Regular cardiac myocyte (primary cell): Measurements from ENCODE around the gene SRD5A1. TPM values are rescaled to one million over a fixed set of nuclear protein-coding genes. Genes with fewer than 3 reads are reported as not detected.

Experiments used
- total RNA-seq: library from RNA; depleted of rRNA; stranded (reverse); fragments of >200 nt; gene quantifications from 2 replicates; pipeline ENCODE4 v1.2.3, GENCODE V29; 2014

SRD5A1 gene, protein sequence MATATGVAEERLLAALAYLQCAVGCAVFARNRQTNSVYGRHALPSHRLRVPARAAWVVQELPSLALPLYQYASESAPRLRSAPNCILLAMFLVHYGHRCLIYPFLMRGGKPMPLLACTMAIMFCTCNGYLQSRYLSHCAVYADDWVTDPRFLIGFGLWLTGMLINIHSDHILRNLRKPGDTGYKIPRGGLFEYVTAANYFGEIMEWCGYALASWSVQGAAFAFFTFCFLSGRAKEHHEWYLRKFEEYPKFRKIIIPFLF
- total RNA-seq = 7.6 and 12.8 TPM in 2 replicates

DNA sequence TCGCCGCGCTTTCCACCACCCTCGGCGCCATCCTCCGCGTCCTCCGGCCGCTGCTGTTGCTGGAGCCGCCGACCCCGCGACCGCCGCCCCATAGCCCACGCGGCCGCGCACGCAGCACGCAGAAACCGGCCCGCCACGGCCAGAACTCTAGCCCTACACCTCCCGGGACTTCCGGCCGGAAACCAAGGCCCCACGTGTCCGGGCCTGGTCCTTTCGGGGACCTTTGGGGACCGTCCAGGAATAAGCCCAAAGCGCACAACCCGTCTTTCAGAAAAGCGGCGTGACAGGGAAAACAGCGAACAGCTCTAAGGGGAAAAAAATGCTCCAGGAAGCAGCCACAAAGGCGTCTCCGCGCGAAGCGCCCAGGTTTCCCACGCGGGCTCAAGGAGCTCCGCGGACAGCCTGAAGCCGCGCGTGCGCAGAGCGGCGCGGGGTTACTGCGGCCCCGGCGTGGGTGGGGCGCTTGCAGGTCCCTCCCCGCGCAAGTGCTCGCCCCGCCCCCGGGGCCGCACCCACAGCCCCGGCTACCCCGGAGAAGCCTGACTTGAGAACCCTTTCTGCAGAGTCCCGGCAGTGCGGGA, at the start of gene SRD5A1, which contains the start of gene NSUN2:
Gene SRD5A1 (plus strand): TSS at position 553 of the 581 bp plus-strand sequence. CDS start 137 bp downstream, outside the sequence.
Gene NSUN2 (minus strand): TSS at position 157 of the 581 bp plus-strand sequence. CDS start 65 bp downstream, at position 92.

DNA sequence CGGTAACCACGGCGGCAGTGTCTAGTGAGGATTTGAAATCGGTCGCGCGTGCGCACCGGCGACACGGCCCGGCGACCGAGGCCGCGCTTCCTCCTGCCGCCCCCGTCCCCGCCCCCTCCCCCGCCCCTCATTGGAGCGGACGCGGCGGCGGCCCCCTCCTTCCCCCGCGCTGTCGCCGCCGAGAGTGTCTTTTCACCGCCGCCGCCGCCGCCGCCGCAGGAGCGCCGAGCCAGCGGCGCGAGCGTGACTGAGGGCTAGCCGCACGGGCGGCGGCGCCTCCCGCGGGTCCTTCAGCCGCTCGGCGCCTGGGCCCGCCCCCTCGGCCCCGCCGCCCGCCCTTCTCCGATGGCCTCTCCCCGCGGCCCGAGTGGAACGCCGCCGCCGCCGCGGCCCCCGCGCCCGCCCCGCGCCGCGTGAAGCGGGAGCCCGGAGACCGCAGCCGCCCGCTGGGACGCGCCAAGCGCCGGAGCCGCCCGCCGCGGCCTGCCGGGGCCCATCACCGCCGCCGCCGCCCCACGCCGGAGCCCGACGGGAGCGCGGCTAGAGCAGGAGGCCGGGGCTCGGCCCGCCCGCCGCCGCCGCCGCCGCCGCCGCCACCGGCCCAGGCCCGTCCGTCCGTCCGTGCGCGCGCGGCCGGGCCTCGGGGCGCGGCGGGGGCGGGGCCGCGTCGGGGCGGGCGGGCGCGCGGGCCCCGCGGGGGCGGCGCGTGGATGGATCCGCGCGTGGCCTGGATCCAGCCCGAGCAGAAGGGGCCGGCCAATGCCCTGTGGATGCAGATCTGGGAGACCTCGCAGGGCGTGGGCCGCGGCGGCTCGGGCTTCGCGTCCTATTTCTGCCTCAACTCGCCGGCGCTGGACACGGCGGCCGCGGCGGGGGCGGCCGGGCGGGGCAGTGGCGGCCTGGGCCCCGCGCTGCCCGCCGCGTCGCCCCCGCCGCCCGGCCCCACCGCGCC, 80.3 kb downstream of the SRD5A1 start, which contains the start of gene TENT4A:
Gene TENT4A (plus strand): TSS at position 159 of the 952 bp plus-strand sequence. CDS start 552 bp downstream, at position 711.

Other genes with a start within 250 kb of the SRD5A1 start
- gene UBE2QL1, start 184.6 kb upstream of the SRD5A1 start, total RNA-seq = under 0.01 TPM in 1 of 2 replicates, not detected in the other
- 42.0 and 82.1 TPM in 2 replicates for gene NSUN2, start 396 bp upstream of the SRD5A1 start, total RNA-seq
- gene TENT4A, start 80.0 kb downstream of the SRD5A1 start, total RNA-seq = 8.5 and 18.4 TPM in 2 replicates